Retinal pigment epithelial cell (primary cell): ENCODE data around the gene CHST13.

Source experiments
- DNase-seq: peaks from one replicate; pipeline ENCODE4 v3.0.0-alpha.2; 2010; ENCODE audit warnings: low read depth
- H3K4me3 ChIP-seq: 2 replicates; pipeline ENCODE4 v1.5.1; 2011; ENCODE audit warnings: mild to moderate bottlenecking, low read length, control low read depth, moderate library complexity
- CTCF ChIP-seq: conservative IDR thresholded peaks from 2 replicates; pipeline ENCODE4 v1.5.1; 2011; ENCODE audit warnings: low read depth, low read length, control low read depth, inconsistent platforms

Gene CHST13

GRCh38 chr3:126527006-126527405 is 3.1 kb downstream of the CHST13 start:
- no peak overlapping the region for H3K4me3 ChIP-seq
- TF ChIP-seq CTCF: no peak
- no peak for DNase-seq

GRCh38 chr3:126527455-126528211 is 3.7 kb downstream of the CHST13 start:
- H3K4me3 ChIP-seq: no peak overlapping the region
- DNase-seq: no peak
- TF ChIP-seq CTCF: no peak

- no peak for DNase-seq
- no peak for TF ChIP-seq CTCF
- H3K4me3 ChIP-seq: no peak overlapping the region
Observed at GRCh38 chr3:126528419-126528799, 4.5 kb downstream of the CHST13 start.

- DNase-seq: no peak
- H3K4me3 ChIP-seq: no peak overlapping the region
Observed at GRCh38 chr3:126528800-126529541, 5.0 kb downstream of the CHST13 start.

GRCh38 chr3:126529585-126530170 is 5.7 kb downstream of the CHST13 start:
- H3K4me3 ChIP-seq: no peak overlapping the region
- no peak for DNase-seq
- no peak for TF ChIP-seq CTCF

More at GRCh38 chr3:126528800-126529541, 5.0 kb downstream of the CHST13 start:
- no peak for TF ChIP-seq CTCF

GRCh38 chr3:126530171-126531050 is 6.5 kb downstream of the CHST13 start:
- no peak for DNase-seq
- no peak overlapping the region for H3K4me3 ChIP-seq
- TF ChIP-seq CTCF: no peak
